ENCODE results near the gene CLSTN3. TPM values are rescaled to one million over a fixed set of nuclear protein-coding genes. Genes with fewer than 3 reads are reported as not detected.

CLSTN3 gene
- total RNA-seq, 4 donors from 2014 or later: 13.9 to 98.7 (median 24.4) TPM

GRCh38 chr12:7157391-7157790 lies 27.2 kb downstream of the CLSTN3 start:
- Histone ChIP-seq H3K27ac (no peak overlapping the region), H3K9me3 (no peaks in the 10 kb centered on the region), H3K4me3 (no peak overlapping the region), H3K4me1 (peaks cover 0 to under 1% (median 0%) of the 10 kb centered on the region in 4 donors), H3K27me3 (no peaks in the 10 kb centered on the region), H3K36me3 (peaks cover 0 to 3% (median 0%) of the 10 kb centered on the region in 4 donors)
- no peak for DNase-seq
- intact Hi-C loops (cut with DNase I; ENCODE audit: low total_unique reads) (no loop called here), in situ Hi-C loops (cut with MboI; ENCODE audit: low pct_ligation_motif_present in 1 of 4, low pct_unique_long_range_greater_than_20kb in 1 of 4, low sequenced_read_pairs in 3 of 4) (no loop called here)
- no peak for TF ChIP-seq POLR2A (IDR thresholded peaks at IDR 0.05)
- TF ChIP-seq CTCF (IDR thresholded peaks at IDR 0.05): no peak
- TF ChIP-seq POLR2AphosphoS5 (IDR thresholded peaks at IDR 0.05): no peak
- TF ChIP-seq EP300 (IDR thresholded peaks at IDR 0.05; ENCODE audit: low read depth): no peak
- 92 to 100% methylated on average over 1 to 17 of the region's 17 CpGs for WGBS, 2 donors (ENCODE audit: low coverage in 1 of 2)

GRCh38 chr12:7158781-7159609 lies 28.8 kb downstream of the CLSTN3 start:
- Histone ChIP-seq H3K4me3 (no peak overlapping the region), H3K27me3 (peaks cover 12% of the 10 kb centered on the region), H3K36me3 (no peaks in the 10 kb centered on the region), H3K9me3 (no peaks in the 10 kb centered on the region), H3K27ac (no peak overlapping the region), H3K4me1 (peaks cover 0 to 6% (median 2%) of the 10 kb centered on the region in 4 donors)
- TF ChIP-seq CTCF (IDR thresholded peaks at IDR 0.05) (no peak), POLR2A (IDR thresholded peaks at IDR 0.05) (no peak), POLR2AphosphoS5 (IDR thresholded peaks at IDR 0.05) (no peak), EP300 (IDR thresholded peaks at IDR 0.05; ENCODE audit: low read depth) (no peak)
- no peak for DNase-seq
- WGBS, 2 donors (ENCODE audit: low coverage in 1 of 2): 80 to 85% methylated on average over 2 to 10 of the region's 10 CpGs
- in situ Hi-C loops (cut with MboI; ENCODE audit: low pct_ligation_motif_present in 1 of 4, low pct_unique_long_range_greater_than_20kb in 1 of 4, low sequenced_read_pairs in 3 of 4): no loop called here
- intact Hi-C loops (cut with DNase I; ENCODE audit: low total_unique reads): no loop called here

- Histone ChIP-seq H3K4me1 (peaks cover 0 to 6% (median 2%) of the 10 kb centered on the region in 4 donors), H3K36me3 (no peaks in the 10 kb centered on the region), H3K4me3 (no peak overlapping the region), H3K27me3 (peaks cover 12% of the 10 kb centered on the region), H3K9me3 (no peaks in the 10 kb centered on the region), H3K27ac (no peak overlapping the region)
- DNase-seq: no peak
- intact Hi-C loops (cut with DNase I; ENCODE audit: low total_unique reads): no loop called here
- no peak for TF ChIP-seq POLR2AphosphoS5 (IDR thresholded peaks at IDR 0.05)
- no peak for TF ChIP-seq POLR2A (IDR thresholded peaks at IDR 0.05)
- TF ChIP-seq EP300 (IDR thresholded peaks at IDR 0.05; ENCODE audit: low read depth): no peak
- TF ChIP-seq CTCF (IDR thresholded peaks at IDR 0.05): no peak
- in situ Hi-C loops (cut with MboI; ENCODE audit: low pct_ligation_motif_present in 1 of 4, low pct_unique_long_range_greater_than_20kb in 1 of 4, low sequenced_read_pairs in 3 of 4): no loop called here
- 70 to 100% methylated on average over 1 to 7 of the region's 7 CpGs for WGBS, 2 donors (ENCODE audit: low coverage in 1 of 2)
Observed at GRCh38 chr12:7160183-7160582, 30.0 kb downstream of the CLSTN3 start.

- no peak for DNase-seq
- peaks cover 0 to 6% (median 2%) of the 10 kb centered on the region in 4 donors for H3K4me1 ChIP-seq
- intact Hi-C loops (cut with DNase I; ENCODE audit: low total_unique reads): no loop called here
- H3K36me3 ChIP-seq: no peaks in the 10 kb centered on the region
- in situ Hi-C loops (cut with MboI; ENCODE audit: low pct_ligation_motif_present in 1 of 4, low pct_unique_long_range_greater_than_20kb in 1 of 4, low sequenced_read_pairs in 3 of 4): no loop called here
- no peaks in the 10 kb centered on the region for H3K9me3 ChIP-seq
- no peak overlapping the region for H3K27ac ChIP-seq
- 86 to 92% methylated on average over 2 to 4 of the region's 4 CpGs for WGBS, 2 donors (ENCODE audit: low coverage in 1 of 2)
- no peak overlapping the region for H3K4me3 ChIP-seq
- peaks cover 12% of the 10 kb centered on the region for H3K27me3 ChIP-seq
- no peak for TF ChIP-seq POLR2A (IDR thresholded peaks at IDR 0.05)
- TF ChIP-seq CTCF (IDR thresholded peaks at IDR 0.05): no peak
- no peak for TF ChIP-seq POLR2AphosphoS5 (IDR thresholded peaks at IDR 0.05)
- no peak for TF ChIP-seq EP300 (IDR thresholded peaks at IDR 0.05; ENCODE audit: low read depth)
Observed at GRCh38 chr12:7161327-7161726, 31.2 kb downstream of the CLSTN3 start.

All from transverse colon (tissue), 4 donors.